ENCODE data around the gene MLC1. TPM values are rescaled to one million over a fixed set of nuclear protein-coding genes. Genes with fewer than 3 reads are reported as not detected.
A peak's percentile ranks its signal among the peaks of the same experiment; 100 is the strongest.

The MLC1 gene
- 1.1 TPM for polyA plus RNA-seq (2013, experiment 1 of 2)
- polyA plus RNA-seq (2013, experiment 2 of 2), result 0.91 TPM

- Histone ChIP-seq H3K4me1 (ENCODE audit: control insufficient read depth, insufficient read depth, low read length, poor library complexity, severe bottlenecking) (peaks cover 12% of the 10 kb centered on the region), H3K27ac (ENCODE audit: low read depth, low read length, severe bottlenecking) (no peak within 1 kb of the TSS), H3K4me3 (ENCODE audit: extremely low read depth, insufficient read depth, low read length, poor library complexity, severe bottlenecking) (no peak within 1 kb of the TSS), H3K9me3 (ENCODE audit: control insufficient read depth, low read length) (no peaks in the 10 kb centered on the region), H3K36me3 (ENCODE audit: control insufficient read depth, insufficient read depth, low read length) (no peaks in the 10 kb centered on the region)
- WGBS, 2 experiments (ENCODE audit: insufficient coverage in 2 of 2), result 71 to 75% methylated on average over 20 to 27 of the region's 29 CpGs
These were observed at the start of gene MLC1 for GRCh38 chr22:50085211-50085972. Gene MLC1, minus strand, starts transcription at chr22:50085426. Its CDS starts 524 bp downstream, at chr22:50084902.

DNA sequence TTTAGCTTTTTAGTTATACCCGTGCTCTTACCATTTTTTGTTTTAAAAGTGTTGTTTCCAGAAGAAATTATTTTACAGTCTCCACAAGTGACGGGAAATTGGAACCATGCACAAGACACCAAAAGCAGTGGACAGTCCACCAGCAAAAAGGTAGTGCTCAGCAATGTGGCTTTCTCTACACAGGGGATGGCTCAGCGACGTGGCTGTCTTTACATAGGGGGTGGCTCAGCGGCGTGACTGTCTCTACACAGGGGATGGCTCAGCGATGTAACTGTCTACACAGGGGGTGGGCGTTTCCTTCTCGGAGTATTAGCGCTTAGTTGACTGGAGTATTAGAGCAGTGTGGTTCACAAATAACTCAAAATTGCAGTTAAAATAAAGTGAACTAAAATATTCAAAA lies 49.3 kb upstream of the MLC1 start:
- Histone ChIP-seq H3K4me3 (ENCODE audit: extremely low read depth, insufficient read depth, low read length, poor library complexity, severe bottlenecking) (no peak overlapping the region), H3K9me3 (ENCODE audit: control insufficient read depth, low read length) (peaks cover 5% of the 10 kb centered on the region), H3K4me1 (ENCODE audit: control insufficient read depth, insufficient read depth, low read length, poor library complexity, severe bottlenecking) (no peaks in the 10 kb centered on the region), H3K36me3 (ENCODE audit: control insufficient read depth, insufficient read depth, low read length) (no peaks in the 10 kb centered on the region), H3K27ac (ENCODE audit: low read depth, low read length, severe bottlenecking) (no peak overlapping the region)
- 92 to 93% methylated on average over 3 to 7 of the region's 10 CpGs for WGBS, 2 experiments (ENCODE audit: insufficient coverage in 2 of 2)

- H3K4me1 ChIP-seq (ENCODE audit: control insufficient read depth, insufficient read depth, low read length, poor library complexity, severe bottlenecking), result no peaks in the 10 kb centered on the region
- peaks cover 5% of the 10 kb centered on the region for H3K9me3 ChIP-seq (ENCODE audit: control insufficient read depth, low read length)
- no peak overlapping the region for H3K4me3 ChIP-seq (ENCODE audit: extremely low read depth, insufficient read depth, low read length, poor library complexity, severe bottlenecking)
- H3K36me3 ChIP-seq (ENCODE audit: control insufficient read depth, insufficient read depth, low read length), result no peaks in the 10 kb centered on the region
- no peak overlapping the region for H3K27ac ChIP-seq (ENCODE audit: low read depth, low read length, severe bottlenecking)
- WGBS, 2 experiments (ENCODE audit: insufficient coverage in 2 of 2), result 67 to 82% methylated on average over 2 to 4 of the region's 4 CpGs
These were observed 46.7 kb upstream of the MLC1 start for GRCh38 chr22:50131894-50132293.

GRCh38 chr22:50129121-50129736 lies 44.0 kb upstream of the MLC1 start:
- WGBS, 2 experiments (ENCODE audit: insufficient coverage in 2 of 2), result 88% methylated on average over 4 to 9 of the region's 10 CpGs
- Histone ChIP-seq H3K36me3 (ENCODE audit: control insufficient read depth, insufficient read depth, low read length) (no peaks in the 10 kb centered on the region), H3K9me3 (ENCODE audit: control insufficient read depth, low read length) (peaks cover 5% of the 10 kb centered on the region), H3K4me1 (ENCODE audit: control insufficient read depth, insufficient read depth, low read length, poor library complexity, severe bottlenecking) (no peaks in the 10 kb centered on the region), H3K27ac (ENCODE audit: low read depth, low read length, severe bottlenecking) (peak overlapping the region; percentile 36), H3K4me3 (ENCODE audit: extremely low read depth, insufficient read depth, low read length, poor library complexity, severe bottlenecking) (no peak overlapping the region)

GRCh38 chr22:50125029-50125428 lies 39.8 kb upstream of the MLC1 start:
- WGBS, 2 experiments (ENCODE audit: insufficient coverage in 2 of 2), result 85 to 94% methylated on average over 9 of the region's 9 CpGs
- Histone ChIP-seq H3K36me3 (ENCODE audit: control insufficient read depth, insufficient read depth, low read length) (no peaks in the 10 kb centered on the region), H3K27ac (ENCODE audit: low read depth, low read length, severe bottlenecking) (no peak overlapping the region), H3K4me3 (ENCODE audit: extremely low read depth, insufficient read depth, low read length, poor library complexity, severe bottlenecking) (no peak overlapping the region), H3K4me1 (ENCODE audit: control insufficient read depth, insufficient read depth, low read length, poor library complexity, severe bottlenecking) (peaks cover 3% of the 10 kb centered on the region), H3K9me3 (ENCODE audit: control insufficient read depth, low read length) (peaks cover 11% of the 10 kb centered on the region)

DNA sequence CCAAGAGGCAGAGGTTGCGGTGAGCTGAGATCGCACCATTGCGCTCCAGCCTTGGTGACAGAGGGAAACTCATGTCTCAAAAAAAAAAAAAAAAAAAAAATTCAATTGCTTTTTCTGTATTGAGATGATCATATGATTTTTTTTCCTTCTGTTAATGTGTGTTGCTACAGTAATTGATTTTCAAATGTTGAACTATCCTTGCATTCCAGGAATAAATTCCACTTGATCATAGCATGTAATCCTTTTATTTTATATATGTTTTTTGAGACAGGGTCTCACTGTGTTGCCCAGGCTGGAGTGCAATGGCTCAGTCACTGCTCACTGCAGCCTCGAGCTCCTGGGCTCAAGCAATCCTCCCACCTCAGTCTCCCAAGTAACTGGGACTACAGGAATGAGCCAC lies 37.9 kb upstream of the MLC1 start:
- 71 to 100% methylated on average over 1 to 2 of the region's 4 CpGs for WGBS, 2 experiments (ENCODE audit: insufficient coverage in 2 of 2)

DNA sequence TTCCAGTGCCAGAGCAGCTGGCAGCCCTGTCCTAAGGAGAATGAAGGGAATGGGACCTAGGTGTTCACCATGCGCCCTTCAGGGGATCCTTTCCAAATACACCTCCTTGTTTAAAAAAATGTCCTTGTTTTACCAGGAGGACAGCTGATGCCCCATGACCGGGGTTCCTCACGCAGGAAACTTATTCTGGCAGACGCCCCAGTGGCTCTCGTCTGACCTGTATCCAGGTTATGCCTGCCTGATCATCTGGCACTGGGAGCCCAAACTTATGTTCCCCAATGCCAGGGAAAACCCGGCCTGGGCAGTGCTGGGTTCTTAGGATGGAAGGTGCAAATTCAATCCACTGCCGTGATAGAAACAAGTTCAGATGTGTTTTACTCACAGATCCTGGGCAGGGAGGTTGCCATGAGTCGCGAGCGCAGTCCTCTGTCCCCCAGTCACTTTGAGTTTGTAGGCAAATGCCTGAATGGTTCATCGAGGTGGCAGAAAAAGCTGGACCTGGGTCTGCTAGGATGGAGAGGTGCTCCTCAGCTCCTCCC lies 36.0 kb upstream of the MLC1 start:
- H3K9me3 ChIP-seq (ENCODE audit: control insufficient read depth, low read length), result peaks cover 11% of the 10 kb centered on the region
- peaks cover 30% of the 10 kb centered on the region for H3K4me1 ChIP-seq (ENCODE audit: control insufficient read depth, insufficient read depth, low read length, poor library complexity, severe bottlenecking)
- H3K36me3 ChIP-seq (ENCODE audit: control insufficient read depth, insufficient read depth, low read length), result no peaks in the 10 kb centered on the region
- H3K4me3 ChIP-seq (ENCODE audit: extremely low read depth, insufficient read depth, low read length, poor library complexity, severe bottlenecking), result no peak overlapping the region
- WGBS, 2 experiments (ENCODE audit: insufficient coverage in 2 of 2), result 85 to 86% methylated on average over 10 to 11 of the region's 11 CpGs
- H3K27ac ChIP-seq (ENCODE audit: low read depth, low read length, severe bottlenecking), result no peak overlapping the region

More for the DNA sequence above, 37.9 kb upstream of the MLC1 start:
- no peak overlapping the region for H3K27ac ChIP-seq (ENCODE audit: low read depth, low read length, severe bottlenecking)
- H3K36me3 ChIP-seq (ENCODE audit: control insufficient read depth, insufficient read depth, low read length), result no peaks in the 10 kb centered on the region
- peaks cover 19% of the 10 kb centered on the region for H3K4me1 ChIP-seq (ENCODE audit: control insufficient read depth, insufficient read depth, low read length, poor library complexity, severe bottlenecking)
- H3K9me3 ChIP-seq (ENCODE audit: control insufficient read depth, low read length), result peaks cover 11% of the 10 kb centered on the region
- H3K4me3 ChIP-seq (ENCODE audit: extremely low read depth, insufficient read depth, low read length, poor library complexity, severe bottlenecking), result no peak overlapping the region

DNA sequence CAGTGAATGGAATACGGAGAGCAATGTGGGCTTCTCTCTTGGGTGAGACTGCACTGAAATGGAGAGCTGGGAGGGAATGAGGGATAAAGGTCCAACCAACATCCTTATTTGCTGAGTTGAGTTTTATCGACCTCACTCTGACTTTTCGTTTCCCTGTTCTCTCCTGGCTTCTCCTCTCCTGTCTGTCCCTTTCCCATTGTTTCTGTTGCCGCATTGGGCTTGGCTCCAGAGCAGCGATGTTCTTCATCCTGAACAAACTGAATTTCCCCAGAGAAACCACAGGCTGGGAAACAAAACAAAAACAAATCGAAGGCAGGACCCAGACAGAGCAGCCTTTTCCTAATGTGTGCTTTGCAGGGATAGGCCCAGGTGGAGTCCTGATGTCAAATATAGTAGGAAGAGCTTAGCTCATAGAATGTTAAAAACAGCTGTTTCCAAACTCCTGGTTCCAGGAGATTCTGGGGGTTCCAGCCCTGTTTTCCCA lies 34.6 kb upstream of the MLC1 start:
- Histone ChIP-seq H3K4me1 (ENCODE audit: control insufficient read depth, insufficient read depth, low read length, poor library complexity, severe bottlenecking) (peaks cover 40% of the 10 kb centered on the region), H3K36me3 (ENCODE audit: control insufficient read depth, insufficient read depth, low read length) (no peaks in the 10 kb centered on the region), H3K4me3 (ENCODE audit: extremely low read depth, insufficient read depth, low read length, poor library complexity, severe bottlenecking) (no peak overlapping the region), H3K9me3 (ENCODE audit: control insufficient read depth, low read length) (peaks cover 11% of the 10 kb centered on the region), H3K27ac (ENCODE audit: low read depth, low read length, severe bottlenecking) (peak overlapping the region; percentile 86)
- WGBS, 2 experiments (ENCODE audit: insufficient coverage in 2 of 2), result 84 to 89% methylated on average over 4 to 5 of the region's 6 CpGs

- H3K4me1 ChIP-seq (ENCODE audit: control insufficient read depth, insufficient read depth, low read length, poor library complexity, severe bottlenecking), result peaks cover 45% of the 10 kb centered on the region
- no peak overlapping the region for H3K4me3 ChIP-seq (ENCODE audit: extremely low read depth, insufficient read depth, low read length, poor library complexity, severe bottlenecking)
- peak overlapping the region; percentile 86 for H3K27ac ChIP-seq (ENCODE audit: low read depth, low read length, severe bottlenecking)
- no peaks in the 10 kb centered on the region for H3K36me3 ChIP-seq (ENCODE audit: control insufficient read depth, insufficient read depth, low read length)
- H3K9me3 ChIP-seq (ENCODE audit: control insufficient read depth, low read length), result peaks cover 11% of the 10 kb centered on the region
- WGBS, 2 experiments (ENCODE audit: insufficient coverage in 2 of 2), result 92 to 96% methylated on average over 11 to 12 of the region's 14 CpGs
These were observed 34.0 kb upstream of the MLC1 start for GRCh38 chr22:50119169-50119767.

GRCh38 chr22:50118557-50119168 lies 33.4 kb upstream of the MLC1 start:
- peaks cover 48% of the 10 kb centered on the region for H3K4me1 ChIP-seq (ENCODE audit: control insufficient read depth, insufficient read depth, low read length, poor library complexity, severe bottlenecking)
- H3K4me3 ChIP-seq (ENCODE audit: extremely low read depth, insufficient read depth, low read length, poor library complexity, severe bottlenecking), result no peak overlapping the region
- 38 to 44% methylated on average over 9 to 10 of the region's 10 CpGs for WGBS, 2 experiments (ENCODE audit: insufficient coverage in 2 of 2)
- peak overlapping the region; percentile 88 for H3K27ac ChIP-seq (ENCODE audit: low read depth, low read length, severe bottlenecking)
- no peaks in the 10 kb centered on the region for H3K36me3 ChIP-seq (ENCODE audit: control insufficient read depth, insufficient read depth, low read length)
- H3K9me3 ChIP-seq (ENCODE audit: control insufficient read depth, low read length), result peaks cover 10% of the 10 kb centered on the region
